Motor neuron (in vitro differentiated cells): ENCODE results near the gene LRRC4C. TPM values are rescaled to one million over a fixed set of nuclear protein-coding genes. Genes with fewer than 3 reads are reported as not detected.
A peak's percentile ranks its signal among the peaks of the same experiment; 100 is the strongest.
"Not testable (repeated sequence)": the region's sequence is repeated elsewhere in the genome, so short reads cannot be mapped to it uniquely, and the experiment has no call there.

Experiments used
- ATAC-seq, 8 experiments: fragments of 200-7000 bp; cut with Tn5 transposase; replicated peaks in 6 of 8; 2 replicates each; pipeline ENCODE4 v1.8.0; 2021; ENCODE audit warnings: mild to moderate bottlenecking in 8 of 8, moderate library complexity in 8 of 8
- H3K27ac ChIP-seq, 2 donors: fragments of 250-450 bp; sonication (Bioruptor Pico); 2 replicates each; pipeline ENCODE4 v1.9.0; 2021; ENCODE audit warnings: antibody characterized with exemption in 2 of 2, mild to moderate bottlenecking in 2 of 2, moderate library complexity in 1 of 2
- H3K4me1 ChIP-seq, 2 donors: fragments of 250-450 bp; sonication (Bioruptor Pico); replicated peaks in 1 of 2; 2 replicates each; pipeline ENCODE4 v1.6.1; 2021; ENCODE audit warnings: antibody characterized with exemption in 2 of 2, mild to moderate bottlenecking in 2 of 2, moderate library complexity in 1 of 2
- H3K4me3 ChIP-seq, 5 donors: fragments of 250-450 bp; sonication (Bioruptor Pico); 2 replicates each; pipeline ENCODE4 v1.9.0; 2021; ENCODE audit warnings: antibody characterized with exemption in 5 of 5, mild to moderate bottlenecking in 5 of 5, moderate library complexity in 4 of 5
- WGBS, 10 experiments: fragments of 450-650 bp; shearing (Covaris generic); methylation state at CpG; one replicate each; pipeline ENCODE4 v1.0.0; 2022; 5-methylcytosine and 5-hydroxymethylcytosine counted together
- in situ Hi-C, 9 experiments: fragments of 400-800 bp; cut with MboI; loops; one replicate each; pipeline ENCODE4 v1.15.0; 2021; ENCODE audit warnings: low sequenced_read_pairs in 9 of 9, low pct_unique_long_range_greater_than_20kb in 2 of 9; ENCODE audit not compliant: unreplicated experiment in 9 of 9
- total RNA-seq, 8 experiments: library from RNA; unstranded; fragments of 300-600 nt; gene quantifications; 2 replicates each; pipeline versions ENCODE4 v1.2.3 to v1.2.4, GENCODE V29; 2022

The LRRC4C gene
- total RNA-seq, 8 experiments from 2014 or later, result 0.51 to 28.2 (median 12.8) TPM

DNA sequence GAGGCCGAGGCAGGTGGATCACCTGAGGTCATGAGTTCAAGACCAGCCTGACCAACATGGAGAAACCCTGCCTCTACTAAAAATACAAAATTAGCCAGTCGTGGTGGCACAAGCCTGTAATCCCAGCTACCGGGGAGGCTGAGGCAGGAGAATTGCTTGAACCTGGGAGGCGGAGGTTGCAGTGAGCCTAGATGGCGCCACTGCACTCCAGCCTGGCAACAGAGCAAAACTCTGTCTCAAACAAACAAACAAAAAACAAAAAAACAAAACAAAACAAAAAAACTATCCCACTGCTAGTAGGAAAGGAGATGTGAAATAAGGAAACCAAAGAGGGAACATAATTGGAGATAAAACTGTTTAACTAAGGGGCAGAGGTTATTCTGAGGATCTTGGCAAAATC is 1291.6 kb downstream of the LRRC4C start:
- not testable (repeated sequence) for H3K27ac ChIP-seq

GRCh38 chr11:40166892-40167291 is 1292.6 kb downstream of the LRRC4C start:
- in situ Hi-C loops, result no loop called here
- WGBS, 10 experiments, result 11 to 100% (median 76%) methylated on average over 1 to 3 of the region's 4 CpGs; no CpG with 5 or more reads in 3 of the 10 experiments
- peaks cover 10 to 14% of the 10 kb centered on the region in 2 donors for H3K4me1 ChIP-seq
- H3K27ac ChIP-seq, result no peak overlapping the region
- H3K4me3 ChIP-seq, result no peak overlapping the region
- peak in 2 of 8 experiments; percentile 43 to 60 for ATAC-seq

More for the DNA sequence above, 1291.6 kb downstream of the LRRC4C start:
- WGBS, 10 experiments, result 25 to 100% (median 77%) methylated on average over 1 to 4 of the region's 5 CpGs
- in situ Hi-C loops, H3K4me1 ChIP-seq, H3K4me3 ChIP-seq, ATAC-seq: not testable (repeated sequence)

DNA sequence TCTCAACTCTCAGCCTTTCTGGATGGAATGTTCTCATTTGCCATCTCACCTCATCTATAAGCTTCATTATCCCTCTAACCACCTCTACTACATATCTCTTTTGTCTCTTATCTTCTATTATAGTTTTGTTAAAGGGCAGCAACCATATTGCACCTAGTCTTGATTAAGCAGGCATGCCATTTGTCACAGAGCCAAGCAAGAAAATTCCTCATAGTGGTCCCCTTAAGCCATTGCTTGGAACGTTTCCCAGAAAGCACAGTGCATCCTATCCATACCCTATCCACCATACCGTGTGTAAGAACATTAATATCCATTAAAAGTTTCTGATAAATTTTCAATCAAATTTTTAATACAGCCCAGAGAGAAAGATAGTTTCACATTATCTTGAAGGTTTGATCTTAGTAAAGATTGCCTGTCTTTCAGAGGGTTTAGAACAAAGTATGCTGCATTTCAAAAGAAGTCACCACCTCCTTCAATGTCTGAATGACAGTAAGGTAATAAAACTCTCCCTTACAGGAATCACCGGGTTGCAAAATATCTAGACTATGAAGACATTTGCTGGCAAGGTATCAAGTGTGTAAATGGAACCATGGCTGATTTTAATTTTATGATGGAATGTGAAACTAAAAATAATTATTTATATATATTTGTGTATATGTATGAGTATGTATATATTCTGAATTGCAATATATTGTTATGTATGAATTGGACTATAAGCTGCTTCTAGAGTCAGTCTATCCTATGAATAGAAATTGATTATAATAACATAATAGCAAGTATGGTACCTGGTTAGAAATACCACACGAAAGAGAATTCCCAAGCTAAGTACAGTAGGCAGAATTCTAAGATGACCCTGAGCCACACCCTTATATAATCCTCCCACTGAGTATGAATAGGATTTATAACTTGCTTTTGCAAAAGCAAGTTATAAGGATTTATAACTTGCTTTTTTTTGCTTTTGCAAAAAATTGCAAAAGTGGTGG is 1296.3 kb downstream of the LRRC4C start:
- H3K27ac ChIP-seq, result no peak overlapping the region
- 0 to 71% (median 21%) methylated on average over 1 to 4 of the region's 4 CpGs for WGBS, 10 experiments
- ATAC-seq, result peak in 1 of 8 experiments; percentile 68
- no peak overlapping the region for H3K4me3 ChIP-seq
- peaks cover 2 to 12% of the 10 kb centered on the region in 2 donors for H3K4me1 ChIP-seq
- in situ Hi-C loops, result no loop called here

DNA sequence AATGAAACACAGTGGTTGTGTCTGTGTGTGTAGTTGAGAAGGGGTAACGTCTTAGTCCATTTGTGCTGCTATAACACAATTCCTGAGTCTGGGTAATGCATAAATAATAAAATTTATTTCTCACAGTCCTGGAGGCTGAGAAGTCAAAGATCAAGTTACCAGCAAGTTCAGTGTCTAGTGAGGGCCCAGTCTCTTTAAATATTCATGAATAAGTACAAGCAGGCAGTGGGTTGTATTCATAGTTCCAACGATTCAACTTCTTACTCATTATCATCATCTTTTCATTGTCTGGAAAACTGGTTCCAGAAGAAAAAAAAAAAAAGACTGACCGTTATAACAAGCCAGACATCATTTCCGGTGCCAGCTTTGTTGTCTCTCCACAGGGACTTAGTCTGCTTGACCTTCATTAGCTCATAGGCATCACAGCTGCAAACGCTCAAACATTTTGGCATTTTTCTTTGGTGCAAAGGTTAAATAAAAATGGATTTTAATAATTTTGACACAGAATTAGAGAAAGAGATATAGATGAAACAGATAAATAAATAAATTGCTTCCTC is 1297.5 kb downstream of the LRRC4C start:
- no peak overlapping the region for H3K27ac ChIP-seq
- peak in 1 of 8 experiments; percentile 67 for ATAC-seq
- H3K4me3 ChIP-seq, result no peak overlapping the region
- in situ Hi-C loops, result no loop called here
- 0 to 79% (median 46%) methylated on average over 4 to 5 of the region's 5 CpGs; no CpG with 5 or more reads in 1 of the 10 experiments for WGBS, 10 experiments
- H3K4me1 ChIP-seq, result peaks cover 0 to 5% of the 10 kb centered on the region in 2 donors

- H3K4me1 ChIP-seq, result peaks cover 0 to 5% of the 10 kb centered on the region in 2 donors
- in situ Hi-C loops, result no loop called here
- no peak overlapping the region for H3K4me3 ChIP-seq
- no peak for ATAC-seq
- 5 to 100% (median 67%) methylated on average over 1 to 3 of the region's 3 CpGs; no CpG with 5 or more reads in 1 of the 10 experiments for WGBS, 10 experiments
- H3K27ac ChIP-seq, result no peak overlapping the region
Observed at GRCh38 chr11:40160418-40160817, 1299.0 kb downstream of the LRRC4C start.

GRCh38 chr11:40149721-40150120 is 1309.7 kb downstream of the LRRC4C start:
- H3K4me3 ChIP-seq, result no peak overlapping the region
- in situ Hi-C loops, result loop anchor here in 1 of 9 experiments (25.0 kb wide), 1 partner anchor 138 kb away; no protein-coding TSS in a partner anchor
- no peak overlapping the region for H3K27ac ChIP-seq
- no peaks in the 10 kb centered on the region for H3K4me1 ChIP-seq
- no peak for ATAC-seq

DNA sequence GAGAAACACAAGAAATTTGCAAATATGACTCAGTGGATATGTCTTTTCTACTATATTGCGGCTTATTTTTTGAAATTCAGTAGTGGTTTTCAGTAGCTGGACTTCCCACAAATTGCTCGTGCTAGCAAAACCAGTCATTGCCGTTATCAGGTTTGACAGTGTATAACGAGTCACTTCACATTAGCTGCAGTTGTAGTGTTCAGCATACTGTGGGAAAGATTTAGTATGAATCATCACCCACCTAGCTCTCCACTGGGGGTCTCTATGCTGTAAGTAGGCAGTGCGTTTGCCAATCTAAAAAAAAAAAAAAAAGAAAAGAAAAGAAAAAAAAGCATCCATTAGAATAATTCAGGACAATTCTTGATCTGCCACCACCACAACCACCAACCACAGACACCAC is 1318.9 kb downstream of the LRRC4C start:
- no peak overlapping the region for H3K4me3 ChIP-seq
- H3K27ac ChIP-seq, result no peak overlapping the region
- no peaks in the 10 kb centered on the region for H3K4me1 ChIP-seq
- in situ Hi-C loops, result loop anchor here in 1 of 9 experiments (25.0 kb wide), 1 partner anchor 147 kb away; no protein-coding TSS in a partner anchor
- ATAC-seq, result peak in 2 of 8 experiments; percentile 12 to 20
- WGBS, 10 experiments, result 0 to 100% (median 82%) methylated on average over 2 to 5 of the region's 5 CpGs; no CpG with 5 or more reads in 2 of the 10 experiments

DNA sequence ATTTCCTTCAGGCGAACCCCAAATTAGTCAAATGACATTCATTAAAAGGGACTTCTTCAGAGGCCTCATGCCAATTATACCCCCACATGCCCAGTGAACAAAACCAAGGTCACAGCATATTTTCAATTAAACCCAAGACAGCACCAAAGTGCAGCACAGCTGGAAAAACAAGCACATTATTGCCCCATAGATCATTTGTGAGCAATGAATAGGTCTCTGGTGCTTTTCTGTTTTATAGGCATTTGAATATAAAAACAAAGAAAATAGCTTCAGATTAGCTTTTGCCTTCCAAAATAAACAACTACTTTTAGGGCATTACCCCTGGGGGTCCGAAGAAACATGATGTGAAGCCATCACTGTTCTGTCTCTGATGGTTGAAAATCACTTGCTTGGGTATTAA is 1319.9 kb downstream of the LRRC4C start:
- ATAC-seq, result no peak
- in situ Hi-C loops, result loop anchor here in 1 of 9 experiments (25.0 kb wide), 1 partner anchor 148 kb away; no protein-coding TSS in a partner anchor
- H3K27ac ChIP-seq, result no peak overlapping the region
- WGBS, 10 experiments, result 0 to 100% (median 56%) methylated on average over 1 to 2 of the region's 2 CpGs
- no peak overlapping the region for H3K4me3 ChIP-seq
- H3K4me1 ChIP-seq, result no peaks in the 10 kb centered on the region

GRCh38 chr11:40139066-40139465 is 1320.4 kb downstream of the LRRC4C start:
- Histone ChIP-seq H3K4me1 (no peaks in the 10 kb centered on the region), H3K27ac (no peak overlapping the region), H3K4me3 (no peak overlapping the region)
- 0 to 100% (median 80%) methylated on average over 1 to 3 of the region's 3 CpGs; no CpG with 5 or more reads in 1 of the 10 experiments for WGBS, 10 experiments
- peak in 1 of 8 experiments; percentile 31 for ATAC-seq
- in situ Hi-C loops, result loop anchor here in 1 of 9 experiments (25.0 kb wide), 1 partner anchor 148 kb away; no protein-coding TSS in a partner anchor

DNA sequence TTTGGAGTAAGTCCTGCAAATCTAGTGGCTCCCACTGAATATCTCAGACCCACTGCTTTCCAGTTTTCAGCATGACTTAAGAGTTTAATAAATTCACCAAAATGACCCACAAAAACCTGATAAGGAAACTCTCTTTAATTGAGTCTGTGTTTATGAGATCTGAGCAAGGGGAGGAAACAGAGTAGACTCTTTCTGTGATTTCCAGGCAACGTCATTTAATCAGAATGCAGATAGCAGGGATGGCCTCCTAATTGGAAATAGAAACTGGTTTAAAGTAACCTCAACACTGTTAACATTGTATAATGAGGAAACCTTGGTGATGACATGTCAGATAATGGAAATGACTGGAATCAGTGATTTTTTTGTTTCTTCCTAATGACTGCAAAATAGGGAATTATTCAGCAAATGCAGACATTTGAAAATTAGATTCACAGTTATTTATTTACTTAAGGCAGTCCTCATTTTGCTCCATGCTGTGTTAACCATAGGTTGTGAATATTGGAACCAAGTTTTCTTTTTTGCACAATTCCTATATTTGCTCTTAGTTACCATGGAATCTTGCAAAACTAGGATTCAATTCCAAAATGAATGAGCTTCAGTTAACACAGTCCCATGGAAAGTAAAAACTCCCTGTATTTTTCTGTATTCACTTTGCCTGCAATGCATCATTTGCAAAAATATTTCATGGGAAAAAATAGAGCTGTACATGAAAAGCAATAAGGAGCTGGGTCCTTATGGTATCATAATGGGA is 1324.5 kb downstream of the LRRC4C start:
- H3K27ac ChIP-seq, result no peak overlapping the region
- 0 to 88% (median 70%) methylated on average over 1 of the region's 1 CpG; no CpG with 5 or more reads in 3 of the 10 experiments for WGBS, 10 experiments
- no peak overlapping the region for H3K4me3 ChIP-seq
- in situ Hi-C loops, result loop anchor here in 1 of 9 experiments (25.0 kb wide), 1 partner anchor 152 kb away; no protein-coding TSS in a partner anchor
- peak in 1 of 8 experiments; percentile 52 for ATAC-seq
- H3K4me1 ChIP-seq, result peaks cover 7 to 23% of the 10 kb centered on the region in 2 donors

DNA sequence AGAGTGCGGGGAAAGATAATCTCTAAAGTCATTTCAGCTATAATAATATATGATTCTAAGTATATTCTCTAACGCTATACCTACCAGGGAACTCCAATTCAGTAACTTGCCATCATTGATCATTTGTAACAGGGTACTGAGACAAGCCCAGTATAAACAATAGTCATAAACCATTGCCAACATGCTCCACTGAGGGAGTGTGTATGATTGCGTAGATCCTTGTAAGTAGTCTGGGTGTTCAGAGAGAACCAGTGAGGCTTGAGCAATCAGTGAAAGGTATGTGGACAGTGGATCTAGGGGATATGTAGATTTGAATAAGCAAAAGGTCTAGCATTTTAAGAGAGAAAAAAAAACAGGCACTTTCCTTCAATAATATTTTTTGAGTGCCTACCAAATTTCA is 1326.0 kb downstream of the LRRC4C start:
- WGBS, 10 experiments, result 16 to 63% (median 32%) methylated on average over 1 to 3 of the region's 3 CpGs; no CpG with 5 or more reads in 2 of the 10 experiments
- in situ Hi-C loops, result loop anchor here in 1 of 9 experiments (25.0 kb wide), 1 partner anchor 154 kb away; no protein-coding TSS in a partner anchor
- Histone ChIP-seq H3K4me3 (no peak overlapping the region), H3K4me1 (peaks cover 7 to 23% of the 10 kb centered on the region in 2 donors), H3K27ac (no peak overlapping the region)
- ATAC-seq, result peak in 3 of 8 experiments; percentile 35 to 80 (median 41)

- in situ Hi-C loops, result loop anchor here in 1 of 9 experiments (25.0 kb wide), 1 partner anchor 154 kb away; no protein-coding TSS in a partner anchor
- peak in 3 of 8 experiments; percentile 45 to 82 (median 47) for ATAC-seq
- WGBS, 10 experiments, result 0 to 50% (median 21%) methylated on average over 2 to 3 of the region's 3 CpGs
- Histone ChIP-seq H3K4me1 (peaks cover 7 to 23% of the 10 kb centered on the region in 2 donors), H3K27ac (no peak overlapping the region), H3K4me3 (no peak overlapping the region)
Observed at GRCh38 chr11:40132912-40133311, 1326.5 kb downstream of the LRRC4C start.
